ENCODE results near the gene ZBTB39. TPM values are rescaled to one million over a fixed set of nuclear protein-coding genes. Genes with fewer than 3 reads are reported as not detected.

ZBTB39 gene
- total and polyA plus RNA-seq, 2 donors (not counting 1 experiment from before 2014, with no cell fraction given): 5.4 to 13.9 TPM

DNA sequence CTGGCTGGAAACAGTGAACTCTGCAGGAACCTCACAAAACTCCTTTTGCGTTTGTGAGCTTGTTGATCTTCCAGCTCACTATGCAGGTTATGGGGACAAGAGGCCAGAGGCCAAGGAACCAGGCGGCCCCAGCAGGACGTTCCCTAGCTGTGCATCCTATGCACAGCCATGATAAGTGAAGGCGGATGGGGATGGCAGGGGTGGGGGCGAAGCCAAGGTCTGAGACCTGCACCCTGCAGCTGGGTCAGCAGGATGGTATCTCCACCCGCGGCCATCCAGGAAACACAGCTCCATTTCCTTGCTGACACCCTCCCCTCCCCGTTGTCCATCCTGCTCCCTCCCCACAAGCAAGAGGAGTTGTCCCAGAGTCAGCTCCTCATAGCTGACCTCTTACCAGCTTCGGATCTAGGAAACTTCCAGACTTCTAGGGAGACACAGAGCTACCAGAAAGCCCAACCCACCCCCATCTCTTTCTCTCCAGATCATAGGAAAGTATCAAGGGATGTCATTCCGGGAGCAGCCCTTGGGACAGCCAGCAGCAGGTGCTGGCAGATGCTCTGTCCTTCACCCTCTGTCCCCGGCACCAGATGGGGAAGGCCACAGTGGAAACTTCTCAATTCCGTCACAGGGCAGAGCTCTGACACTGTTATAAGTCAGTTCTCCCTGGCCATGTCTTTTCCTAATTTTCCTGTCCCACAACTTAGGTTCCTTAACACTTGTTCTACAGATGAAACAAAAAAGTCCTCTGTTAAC lies 9.4 kb downstream of the ZBTB39 start:
- ChIA-PET POLR2A (no interaction called here), CTCF (interaction anchor here (1.5 to 1.7 kb wide), 3 partner anchors 9 to 11 kb away, joined by 7 to 8 read pairs (median 7); partner anchors contain the start of gene ZBTB39)
- DNase-seq: no peak

More for the DNA sequence above, 9.4 kb downstream of the ZBTB39 start:
- Histone ChIP-seq H3K36me3 (replicated peaks in 1 of 2; ENCODE audit: control extremely low read depth in 1 of 2, control insufficient read depth in 1 of 2, extremely low read depth in 1 of 2, insufficient read depth in 2 of 2, low read length in 1 of 2) (peaks cover 0 to 29% of the 10 kb centered on the region in 2 experiments), H3K27me3 (replicated peaks in 1 of 4; ENCODE audit: control extremely low read depth in 1 of 4, control insufficient read depth in 3 of 4, insufficient read depth in 4 of 4, low read length in 3 of 4) (no peaks in the 10 kb centered on the region), H3K27ac (ENCODE audit: low read length in 2 of 2) (no peak overlapping the region), H3K79me2 (ENCODE audit: control insufficient read depth, insufficient read depth, low read length) (peaks cover 37% of the 10 kb centered on the region), H3K4me2 (replicated peaks; ENCODE audit: low read depth, low read length, poor library complexity, severe bottlenecking) (no peak overlapping the region), H3K4me1 (ENCODE audit: control insufficient read depth in 2 of 2, insufficient read depth in 2 of 2, low read length in 2 of 2) (peaks cover 12 to 18% of the 10 kb centered on the region in 2 donors), H3K9ac (ENCODE audit: low read length) (no peak overlapping the region), H3K9me3 (ENCODE audit: control extremely low read depth in 1 of 3, control insufficient read depth in 2 of 3, insufficient read depth in 1 of 3, low read length in 2 of 3) (no peaks in the 10 kb centered on the region), H2AFZ (ENCODE audit: insufficient read depth, low read depth, low read length, poor library complexity, severe bottlenecking) (no peak overlapping the region), H4K20me1 (ENCODE audit: control insufficient read depth, insufficient read depth, low read length, poor library complexity, severe bottlenecking) (peaks cover 12% of the 10 kb centered on the region), H3K4me3 (ENCODE audit: control extremely low read depth in 1 of 5, extremely low read depth in 1 of 5, insufficient read depth in 1 of 5, low read depth in 2 of 5, low read length in 4 of 5) (no peak overlapping the region)
- WGBS (ENCODE audit: insufficient coverage): 95% methylated on average over 11 of the region's 12 CpGs
- intact Hi-C loops (cut with micrococcal nuclease): no loop called here
- no peak for ATAC-seq (ENCODE audit: low read depth)
- H3K27me3 Mint-ChIP-seq: no peaks in the 10 kb centered on the region
- peak overlapping the region; percentile 10 for H3K27ac Mint-ChIP-seq
- peaks cover 35% of the 10 kb centered on the region for H3K4me1 Mint-ChIP-seq
- no peak for TF ChIP-seq EZH2 (IDR thresholded peaks at IDR 0.05; ENCODE audit: borderline replicate concordance, insufficient read depth, low read depth, low read length, poor library complexity, severe bottlenecking)
- no peak for TF ChIP-seq CTCF (IDR thresholded peaks at IDR 0.05)
- H3K9me3 Mint-ChIP-seq (ENCODE audit: insufficient read depth): no peaks in the 10 kb centered on the region
- H3K4me3 Mint-ChIP-seq: no peak overlapping the region

Measured in B cell (primary cell).